ENCODE measurements around the gene PRPF31.

- no peak for TF ChIP-seq SP1 (IDR thresholded peaks at IDR 0.05)
- no peak for TF ChIP-seq BHLHE40 (IDR thresholded peaks at IDR 0.05; ENCODE audit: borderline replicate concordance)
- TF ChIP-seq FOXM1 (IDR thresholded peaks at IDR 0.05; ENCODE audit: borderline replicate concordance) = no peak
- no peak for TF ChIP-seq TARDBP (IDR thresholded peaks at IDR 0.05)
- 0 out of 2 replicates have a peak, but pooled peaks have one; percentile 9 for TF ChIP-seq ELF4 (IDR thresholded peaks at IDR 0.05)
Observed at GRCh38 chr19:54173951-54174834, 58.6 kb downstream of the PRPF31 start.
